Keratinocyte (primary cell): Measurements from ENCODE around the gene AFG1L. TPM values are rescaled to one million over a fixed set of nuclear protein-coding genes. Genes with fewer than 3 reads are reported as not detected.

Source experiments
- DNase-seq: peaks from one replicate; pipeline ENCODE4 v3.0.0-alpha.2; 2011; ENCODE audit warnings: low read depth, missing footprints, low spot score
- FAIRE-seq: peaks from 2 replicates; lab custom pipeline; 2011; peaks lifted over from hg19 to GRCh38; lab: Jason Lieb, UNC
- H2AFZ ChIP-seq: 2 replicates; pipeline ENCODE4 v1.6.0; 2012; ENCODE audit warnings: low read length, control low read depth, inconsistent platforms; ENCODE audit not compliant: control insufficient read depth
- H3K27ac ChIP-seq: 2 replicates; pipeline ENCODE4 v1.5.1; 2011; ENCODE audit warnings: low read length; ENCODE audit not compliant: control insufficient read depth, insufficient read depth
- H3K27me3 ChIP-seq: 3 replicates; pipeline ENCODE4 v1.6.0; 2011; ENCODE audit warnings: low read length; ENCODE audit not compliant: control insufficient read depth, insufficient read depth; ENCODE audit errors: extremely low read depth
- H3K36me3 ChIP-seq, 2 experiments: 2 replicates in 1 of 2; 3 replicates in 1 of 2; pipeline ENCODE4 v1.5.1; 2011; ENCODE audit warnings: low read length in 2 of 2, mild to moderate bottlenecking in 1 of 2; ENCODE audit not compliant: control insufficient read depth in 2 of 2, insufficient read depth in 2 of 2; ENCODE audit errors: extremely low read depth in 1 of 2
- H3K4me1 ChIP-seq: 3 replicates; pipeline ENCODE4 v1.5.1; 2011; ENCODE audit warnings: low read length; ENCODE audit not compliant: control insufficient read depth, insufficient read depth; ENCODE audit errors: extremely low read depth
- H3K4me2 ChIP-seq: 3 replicates; pipeline ENCODE4 v1.6.0; 2011; ENCODE audit warnings: low read depth, low read length; ENCODE audit not compliant: control insufficient read depth, insufficient read depth; ENCODE audit errors: extremely low read depth
- H3K4me3 ChIP-seq, 3 experiments: fragments of 200-600 bp in 1 of 3; sonication (generic) in 1 of 3; 2 replicates in 2 of 3; 3 replicates in 1 of 3; pipeline ENCODE4 v1.5.1; 2011 to 2016; ENCODE audit warnings: low read length in 3 of 3, mild to moderate bottlenecking in 3 of 3, control low read depth in 2 of 3, inconsistent platforms in 1 of 3, low read depth in 1 of 3, mixed read lengths in 1 of 3, mixed run types in 1 of 3, moderate library complexity in 1 of 3; ENCODE audit not compliant: control insufficient read depth in 2 of 3, insufficient read depth in 2 of 3; ENCODE audit errors: extremely low read depth in 1 of 3
- H3K79me2 ChIP-seq: 2 replicates; pipeline ENCODE4 v1.6.0; 2012; ENCODE audit warnings: low read length; ENCODE audit not compliant: control insufficient read depth, insufficient read depth
- H3K9ac ChIP-seq: 3 replicates; pipeline ENCODE4 v1.6.0; 2011; ENCODE audit warnings: low read length; ENCODE audit not compliant: control insufficient read depth, insufficient read depth; ENCODE audit errors: extremely low read depth
- H3K9me1 ChIP-seq: 3 replicates; pipeline ENCODE4 v1.6.0; 2011; ENCODE audit warnings: low read length; ENCODE audit not compliant: control insufficient read depth, insufficient read depth; ENCODE audit errors: extremely low read depth
- H3K9me3 ChIP-seq: 2 replicates; pipeline ENCODE4 v1.5.1; 2012; ENCODE audit warnings: low read depth, low read length; ENCODE audit not compliant: control insufficient read depth
- H4K20me1 ChIP-seq: 3 replicates; pipeline ENCODE4 v1.6.0; 2011; ENCODE audit warnings: low read length; ENCODE audit not compliant: control insufficient read depth, insufficient read depth; ENCODE audit errors: extremely low read depth
- EZH2 ChIP-seq: IDR thresholded peaks from one replicate; pipeline ENCODE4 v1.6.1; 2012; ENCODE audit warnings: inconsistent platforms, mild to moderate bottlenecking, low read length, moderate library complexity
- dilution Hi-C: fragments of 300-500 bp; cut with MboI; formaldehyde crosslinking; loops from one replicate; pipeline ENCODE4 v1.7.0; 2020; ENCODE audit warnings: low sequenced_read_pairs; ENCODE audit not compliant: extremely low pct_ligation_motif_present
- polyA plus RNA-seq, 5 experiments: library from polyadenylated mRNA; depleted of rRNA in 3 of 5; stranded (reverse) in 3 of 5; stranded (forward) in 1 of 5; unstranded in 1 of 5; fragments of >200 nt; gene quantifications; 1 replicate in 1 of 5; 2 replicates in 3 of 5; 3 replicates in 1 of 5; pipeline versions ENCODE4 v1.2.1 to v1.2.3, GENCODE V29; 2011 to 2012; ENCODE audit warnings: missing spikeins in 2 of 5, low read depth in 1 of 5, low replicate concordance in 1 of 5
- TF ChIP-seq, protein P1 (sequence below), 3 experiments: IDR thresholded peaks in 1 of 3; conservative IDR thresholded peaks in 1 of 3; optimal IDR thresholded peaks in 1 of 3; 2 replicates in 2 of 3; 3 replicates in 1 of 3; pipeline versions ENCODE3 to v1.5.1; 2011; ENCODE audit warnings: low read length in 3 of 3, mild to moderate bottlenecking in 3 of 3, moderate library complexity in 2 of 3, control low read depth in 1 of 3, inconsistent platforms in 1 of 3; ENCODE audit not compliant: insufficient read depth in 2 of 3; ENCODE audit errors: extremely low read depth in 1 of 3

The AFG1L gene
- polyA plus RNA-seq, 1 donor (not counting 4 experiments of a cell fraction or from before 2014, with no cell fraction given), result 3.1 TPM

DNA sequence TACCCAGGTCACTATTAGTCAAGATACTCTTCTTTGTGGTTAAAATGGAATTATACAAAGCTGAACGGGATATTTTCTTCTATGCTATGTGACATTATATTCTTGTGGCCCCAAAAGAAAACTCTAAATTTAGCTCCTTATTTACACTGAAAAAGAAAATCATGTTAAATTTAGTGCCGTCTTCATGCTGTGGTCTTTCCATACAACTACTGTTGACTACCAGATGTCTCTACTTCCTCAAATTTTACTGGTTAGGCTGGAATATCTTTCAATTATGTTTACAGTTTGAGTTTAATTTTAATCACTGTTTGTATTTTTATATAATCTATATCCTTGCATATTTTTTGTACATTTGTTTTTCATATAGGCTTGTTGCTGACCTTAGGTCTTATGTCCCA lies 170.2 kb downstream of the AFG1L start:
- TF ChIP-seq EZH2, result no peak
- TF ChIP-seq, protein P1, sequence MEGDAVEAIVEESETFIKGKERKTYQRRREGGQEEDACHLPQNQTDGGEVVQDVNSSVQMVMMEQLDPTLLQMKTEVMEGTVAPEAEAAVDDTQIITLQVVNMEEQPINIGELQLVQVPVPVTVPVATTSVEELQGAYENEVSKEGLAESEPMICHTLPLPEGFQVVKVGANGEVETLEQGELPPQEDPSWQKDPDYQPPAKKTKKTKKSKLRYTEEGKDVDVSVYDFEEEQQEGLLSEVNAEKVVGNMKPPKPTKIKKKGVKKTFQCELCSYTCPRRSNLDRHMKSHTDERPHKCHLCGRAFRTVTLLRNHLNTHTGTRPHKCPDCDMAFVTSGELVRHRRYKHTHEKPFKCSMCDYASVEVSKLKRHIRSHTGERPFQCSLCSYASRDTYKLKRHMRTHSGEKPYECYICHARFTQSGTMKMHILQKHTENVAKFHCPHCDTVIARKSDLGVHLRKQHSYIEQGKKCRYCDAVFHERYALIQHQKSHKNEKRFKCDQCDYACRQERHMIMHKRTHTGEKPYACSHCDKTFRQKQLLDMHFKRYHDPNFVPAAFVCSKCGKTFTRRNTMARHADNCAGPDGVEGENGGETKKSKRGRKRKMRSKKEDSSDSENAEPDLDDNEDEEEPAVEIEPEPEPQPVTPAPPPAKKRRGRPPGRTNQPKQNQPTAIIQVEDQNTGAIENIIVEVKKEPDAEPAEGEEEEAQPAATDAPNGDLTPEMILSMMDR (optimal IDR thresholded peaks at IDR 0.05 in 1 of 3, IDR thresholded peaks at IDR 0.05 in 1 of 3, conservative IDR thresholded peaks at IDR 0.05 in 1 of 3; ENCODE audit: extremely low read depth in 1 of 3, insufficient read depth in 2 of 3, low read length in 3 of 3), result no peak
- no peaks in the 10 kb centered on the region for H4K20me1 ChIP-seq
- H3K4me3 ChIP-seq, result no peak overlapping the region
- no peak overlapping the region for H3K4me2 ChIP-seq
- no peak for FAIRE-seq
- H3K27me3 ChIP-seq, result no peaks in the 10 kb centered on the region
- H3K4me1 ChIP-seq, result no peaks in the 10 kb centered on the region
- DNase-seq, result no peak
- H3K9ac ChIP-seq, result no peak overlapping the region
- H3K79me2 ChIP-seq, result no peaks in the 10 kb centered on the region
- dilution Hi-C loops, result no loop called here
- H3K9me1 ChIP-seq, result no peaks in the 10 kb centered on the region
- H3K9me3 ChIP-seq, result no peaks in the 10 kb centered on the region
- no peaks in the 10 kb centered on the region for H3K36me3 ChIP-seq
- H3K27ac ChIP-seq, result no peak overlapping the region
- no peak overlapping the region for H2AFZ ChIP-seq

DNA sequence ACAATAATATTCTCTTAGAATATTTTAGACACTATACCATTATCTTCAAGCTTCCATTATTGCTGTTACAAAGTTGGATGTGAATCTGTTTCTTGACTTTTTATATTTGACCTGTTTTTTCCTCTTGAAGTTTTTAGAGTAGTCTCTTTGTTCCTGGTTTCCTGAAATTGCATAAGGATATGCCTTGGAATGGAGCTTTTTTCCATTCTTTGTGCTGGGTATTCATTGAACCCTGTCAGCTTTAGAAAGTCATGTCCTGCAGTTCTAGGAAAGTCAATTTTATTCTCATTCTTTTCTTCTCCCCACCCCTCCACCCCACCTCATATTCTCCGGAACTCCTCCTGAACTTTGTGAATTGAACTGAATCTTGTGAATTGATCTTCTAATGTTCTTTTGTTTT lies 173.5 kb downstream of the AFG1L start:
- dilution Hi-C loops, result no loop called here
- H3K27me3 ChIP-seq, result no peaks in the 10 kb centered on the region
- H3K27ac ChIP-seq, result no peak overlapping the region
- H3K9ac ChIP-seq, result no peak overlapping the region
- FAIRE-seq (no peak), DNase-seq (no peak)
- H3K9me1 ChIP-seq, result no peaks in the 10 kb centered on the region
- no peak overlapping the region for H2AFZ ChIP-seq
- H3K4me2 ChIP-seq, result no peak overlapping the region
- no peak overlapping the region for H3K4me3 ChIP-seq
- H3K4me1 ChIP-seq, result no peaks in the 10 kb centered on the region
- no peaks in the 10 kb centered on the region for H3K9me3 ChIP-seq
- no peaks in the 10 kb centered on the region for H3K79me2 ChIP-seq
- H4K20me1 ChIP-seq, result no peaks in the 10 kb centered on the region
- TF ChIP-seq EZH2, result no peak
- TF ChIP-seq, protein P1 (optimal IDR thresholded peaks at IDR 0.05 in 1 of 3, IDR thresholded peaks at IDR 0.05 in 1 of 3, conservative IDR thresholded peaks at IDR 0.05 in 1 of 3; ENCODE audit: extremely low read depth in 1 of 3, insufficient read depth in 2 of 3, low read length in 3 of 3), result no peak
- no peaks in the 10 kb centered on the region for H3K36me3 ChIP-seq
